HG02571 (cell line): ENCODE measurements around the gene SEC14L5.

Experiments
- ATAC-seq: cut with Tn5 transposase; IDR thresholded peaks from one replicate; pipeline ENCODE4 v1.9.1; 2021; ENCODE audit warnings: mild to moderate bottlenecking, moderate library complexity; ENCODE audit not compliant: unreplicated experiment

SEC14L5 gene

DNA sequence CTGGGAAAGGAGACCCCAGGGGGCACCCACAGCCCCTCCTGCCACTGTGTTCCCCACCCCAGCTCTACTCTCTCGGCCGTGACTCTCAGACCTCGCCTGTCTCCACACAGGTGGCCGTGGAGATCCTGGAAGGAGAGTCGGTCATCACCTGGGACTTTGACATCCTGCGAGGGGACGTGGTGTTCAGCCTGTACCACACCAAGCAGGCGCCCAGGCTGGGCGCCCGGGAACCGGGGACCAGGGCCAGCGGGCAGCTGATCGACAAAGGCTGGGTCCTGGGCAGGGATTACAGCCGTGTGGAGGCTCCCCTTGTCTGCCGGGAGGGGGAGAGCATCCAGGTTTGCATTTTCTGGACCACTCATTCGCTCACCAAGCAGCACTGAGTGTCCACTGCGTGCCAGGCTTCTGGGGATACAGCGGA lies 50.2 kb downstream of the SEC14L5 start:
- ATAC-seq = no peak

DNA sequence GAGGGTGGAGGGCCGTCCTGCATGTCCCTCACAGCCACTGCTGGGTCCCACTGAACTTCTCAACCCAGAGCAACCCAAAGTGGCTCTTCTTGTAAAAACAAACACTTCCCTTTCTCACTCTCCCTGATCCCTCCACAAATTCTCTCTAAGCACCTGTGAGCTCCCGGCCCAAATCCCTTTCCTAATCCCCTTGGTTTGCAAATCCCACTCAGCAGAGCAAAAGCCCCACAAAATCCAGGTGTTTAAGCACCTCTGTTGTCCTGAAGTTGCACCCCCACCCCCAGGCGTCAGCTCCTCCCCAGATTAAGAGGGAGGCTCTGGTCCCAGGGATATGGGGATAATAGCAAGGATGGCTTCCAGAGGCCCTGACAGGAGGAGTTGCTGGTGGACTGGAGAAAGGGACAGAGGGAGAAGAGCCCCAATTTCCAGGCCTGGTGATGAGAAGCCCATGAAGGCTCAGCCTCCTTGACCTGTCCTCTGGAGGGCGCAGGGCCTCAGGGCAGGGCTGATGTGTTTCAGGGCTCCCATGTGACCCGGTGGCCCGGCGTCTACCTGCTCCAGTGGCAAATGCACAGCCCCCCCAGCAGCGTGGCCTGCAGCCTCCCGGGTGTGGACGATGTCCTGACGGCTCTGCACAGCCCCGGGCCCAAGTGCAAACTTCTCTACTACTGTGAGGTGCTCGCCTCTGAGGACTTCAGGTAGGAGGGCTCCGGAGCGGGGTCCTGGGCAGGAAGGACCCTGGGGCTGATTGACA lies 52.6 kb downstream of the SEC14L5 start:
- no peak for ATAC-seq

DNA sequence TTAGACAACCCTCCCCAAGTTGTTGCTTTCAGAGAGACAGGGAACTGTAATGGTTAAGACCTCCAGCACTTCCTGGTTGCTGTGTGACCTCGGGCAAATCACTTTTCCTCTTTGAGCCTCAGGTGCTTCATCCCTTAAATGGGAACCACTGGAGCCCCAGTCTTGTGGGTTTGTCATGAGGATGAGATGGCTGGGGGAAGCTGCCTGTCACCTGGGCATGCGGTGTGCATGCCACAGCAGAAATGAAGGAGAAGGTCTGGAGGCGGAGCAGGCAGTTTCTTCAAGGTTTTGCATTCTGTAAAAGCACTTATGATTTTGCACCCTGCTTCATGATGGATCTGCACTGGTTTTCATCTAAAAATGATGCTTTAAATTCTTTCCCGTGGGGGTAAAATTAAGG lies 53.5 kb downstream of the SEC14L5 start:
- ATAC-seq = no peak

DNA sequence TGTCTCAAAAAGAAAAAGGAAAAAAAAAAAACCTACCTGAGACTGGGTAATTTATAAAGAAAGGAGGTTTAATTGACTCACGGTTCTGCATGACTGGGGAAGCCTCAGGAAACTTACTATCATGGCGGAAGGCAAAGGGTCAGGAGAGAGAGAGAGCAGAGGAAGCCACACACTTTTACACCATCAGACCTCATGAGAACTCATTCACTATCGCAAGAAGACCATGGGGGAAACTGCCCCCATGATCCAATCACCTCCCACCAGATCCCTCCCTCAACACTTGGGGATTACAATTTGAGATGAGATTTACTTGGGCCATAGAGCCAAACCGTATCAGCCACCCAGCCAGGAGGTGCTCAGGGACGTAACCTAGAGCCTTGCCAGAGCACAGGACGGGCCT lies 54.8 kb downstream of the SEC14L5 start:
- ATAC-seq = no peak

DNA sequence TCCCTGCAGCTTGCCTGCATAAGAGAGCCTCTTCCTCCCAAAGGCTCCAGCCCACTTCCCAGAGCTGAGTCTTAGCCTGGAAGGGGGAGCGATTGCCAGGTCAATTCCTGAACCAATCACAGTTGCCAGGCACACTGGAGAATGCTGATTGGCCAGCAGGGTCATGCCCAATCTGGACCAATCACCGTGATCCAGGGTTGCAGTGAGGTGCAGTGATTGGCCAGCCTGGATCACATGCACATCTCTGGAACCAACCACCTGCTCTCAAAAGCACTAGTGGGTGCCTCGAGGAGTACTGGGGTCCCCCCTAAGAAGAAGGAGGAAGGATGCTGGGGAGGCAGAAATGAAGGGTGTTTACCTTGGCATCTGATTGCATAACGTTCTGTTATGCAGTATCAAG lies 57.2 kb downstream of the SEC14L5 start:
- ATAC-seq = no peak

DNA sequence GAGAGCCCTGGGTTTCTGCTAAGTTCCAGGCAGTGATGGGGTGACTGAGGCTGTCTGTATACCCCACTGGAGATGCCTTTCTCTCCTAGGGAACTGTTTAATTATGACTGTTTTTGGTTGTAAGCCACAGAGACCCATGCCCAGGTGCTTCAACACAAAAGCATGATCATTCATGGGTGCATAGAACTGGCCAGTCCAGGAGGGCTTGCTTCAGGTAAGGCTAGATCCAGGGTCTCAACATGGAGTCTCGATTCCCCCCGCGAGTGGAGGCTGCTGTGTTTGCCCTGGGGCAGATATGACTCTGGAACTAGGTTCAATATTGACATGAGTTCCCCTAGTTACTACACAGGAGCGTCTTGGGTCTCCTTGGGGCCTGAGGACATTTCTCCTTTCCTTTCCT lies 57.8 kb downstream of the SEC14L5 start:
- ATAC-seq = no peak

DNA sequence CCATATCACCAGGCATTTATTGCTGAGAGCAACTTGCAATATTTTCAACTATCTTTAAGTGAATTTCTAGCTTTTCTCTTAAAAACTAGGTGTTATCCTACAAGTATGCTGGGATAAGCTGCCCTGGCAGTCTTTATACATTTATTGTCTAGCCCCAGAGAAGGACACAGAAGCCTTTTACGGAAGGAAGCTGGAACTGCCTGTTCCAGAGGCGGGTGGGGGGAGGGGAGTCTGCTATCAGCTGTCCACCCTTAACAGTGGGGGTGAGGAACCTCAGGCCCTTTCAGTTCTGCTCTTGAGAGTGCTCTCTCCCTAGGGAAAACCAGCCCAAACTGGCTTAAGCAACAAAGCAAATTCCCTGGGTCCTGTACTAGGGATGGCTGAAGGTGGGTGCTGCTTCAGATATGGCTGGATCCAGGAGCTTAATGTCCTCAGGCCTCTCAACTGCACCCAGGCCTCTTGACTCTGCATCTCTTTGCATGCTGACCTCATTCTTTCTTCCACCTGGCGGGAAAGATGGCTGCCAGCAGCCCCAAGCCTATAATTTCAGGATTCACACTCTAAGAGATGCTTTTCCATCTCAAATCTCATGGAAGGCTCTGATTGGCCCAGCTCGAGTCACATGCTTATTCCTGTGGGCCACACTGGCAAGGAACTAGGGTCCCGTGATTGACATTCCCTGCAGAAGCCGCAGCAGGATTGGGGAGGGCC lies 59.0 kb downstream of the SEC14L5 start:
- no peak for ATAC-seq

DNA sequence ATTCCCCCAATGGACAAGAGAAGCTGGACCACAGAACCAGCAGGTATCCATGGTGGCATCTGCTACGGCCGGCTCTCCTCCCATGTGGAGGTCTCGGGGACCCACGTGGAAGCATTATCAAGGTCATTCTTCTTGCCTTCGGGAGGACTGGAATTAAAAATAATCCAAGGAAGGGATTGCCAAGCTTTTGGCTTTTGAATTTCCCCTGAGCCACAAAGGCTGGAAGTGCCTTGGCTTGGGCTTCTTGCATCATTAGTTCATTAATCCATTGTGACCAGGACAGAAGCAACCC lies 59.5 kb downstream of the SEC14L5 start:
- no peak for ATAC-seq

DNA sequence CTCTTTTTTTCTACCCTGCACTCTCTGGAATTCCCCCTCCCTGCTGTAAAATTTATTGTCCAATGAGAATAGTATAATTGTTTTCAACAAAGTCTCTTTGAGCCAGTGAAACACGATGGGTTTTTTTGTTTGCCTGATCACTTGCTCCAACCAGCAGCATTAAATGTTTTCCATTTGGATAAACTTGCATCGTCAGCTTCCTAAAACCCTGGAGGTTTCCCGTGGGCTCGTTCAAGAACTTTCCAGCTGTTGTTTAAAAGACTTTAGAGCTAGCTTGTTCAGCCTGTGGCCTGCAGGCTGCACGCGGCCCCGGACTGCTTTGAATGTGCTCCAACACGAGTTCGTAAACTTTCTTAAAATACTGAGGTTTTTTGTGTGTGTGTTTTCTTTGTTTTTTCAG lies 60.7 kb downstream of the SEC14L5 start:
- ATAC-seq = no peak

DNA sequence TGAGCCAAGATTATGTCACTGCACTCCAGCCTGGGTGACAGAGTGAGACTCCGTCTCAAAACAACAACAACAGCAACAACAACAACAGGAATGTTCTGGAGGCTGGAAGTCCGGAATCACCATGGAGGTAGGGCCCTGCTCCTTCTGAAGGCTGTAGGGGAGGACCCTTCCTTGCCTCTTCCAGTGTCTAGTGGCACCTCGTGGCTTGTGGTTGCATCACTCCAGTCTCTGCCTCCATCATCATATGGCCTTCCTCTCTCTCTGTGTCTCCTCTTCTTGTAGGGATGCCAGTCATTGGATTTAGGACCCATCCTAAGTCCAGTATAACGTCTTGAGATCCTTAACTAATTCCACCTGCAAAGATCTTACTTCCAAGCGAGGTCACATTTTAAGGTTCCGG lies 61.6 kb downstream of the SEC14L5 start:
- ATAC-seq = no peak

DNA sequence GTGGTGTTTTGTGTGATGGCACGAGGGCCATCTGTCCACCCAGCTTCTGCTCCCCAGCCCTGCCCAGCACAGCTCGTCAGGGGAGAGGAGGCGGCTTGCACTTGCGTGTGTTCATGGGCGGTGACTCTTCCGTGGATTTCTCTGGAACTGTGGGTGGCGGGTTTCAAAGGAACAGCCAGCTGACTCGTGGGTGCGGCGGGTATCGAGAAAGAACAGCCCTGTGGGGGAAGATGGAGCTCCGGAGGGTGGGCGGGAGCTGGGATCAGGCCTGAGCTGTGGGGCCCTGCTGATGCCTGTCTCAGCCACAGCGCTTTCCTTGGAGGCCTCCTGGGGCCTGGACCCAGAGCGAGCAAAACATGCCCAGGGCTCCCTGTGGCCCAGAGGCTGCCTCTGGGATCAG lies 62.4 kb downstream of the SEC14L5 start:
- no peak for ATAC-seq

DNA sequence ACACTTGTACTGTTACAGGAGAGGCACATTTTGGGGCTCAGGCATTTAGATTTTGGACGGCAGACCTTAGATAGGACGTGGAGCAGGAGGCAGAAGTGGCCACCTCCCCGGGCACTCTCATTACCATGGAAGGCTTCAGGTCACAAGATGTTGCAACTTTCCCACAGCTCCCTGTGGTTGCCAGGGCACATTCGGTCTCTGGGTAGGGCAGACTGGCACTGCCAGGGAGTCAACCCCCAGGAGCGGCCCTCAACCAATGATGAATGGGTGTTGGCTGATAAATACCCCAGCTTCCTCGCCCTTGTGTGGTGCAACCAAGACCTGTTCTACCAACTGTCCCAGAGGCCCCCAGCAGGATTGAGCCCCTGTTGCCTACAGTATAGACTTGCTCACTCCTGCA lies 64.4 kb downstream of the SEC14L5 start:
- no peak for ATAC-seq

DNA sequence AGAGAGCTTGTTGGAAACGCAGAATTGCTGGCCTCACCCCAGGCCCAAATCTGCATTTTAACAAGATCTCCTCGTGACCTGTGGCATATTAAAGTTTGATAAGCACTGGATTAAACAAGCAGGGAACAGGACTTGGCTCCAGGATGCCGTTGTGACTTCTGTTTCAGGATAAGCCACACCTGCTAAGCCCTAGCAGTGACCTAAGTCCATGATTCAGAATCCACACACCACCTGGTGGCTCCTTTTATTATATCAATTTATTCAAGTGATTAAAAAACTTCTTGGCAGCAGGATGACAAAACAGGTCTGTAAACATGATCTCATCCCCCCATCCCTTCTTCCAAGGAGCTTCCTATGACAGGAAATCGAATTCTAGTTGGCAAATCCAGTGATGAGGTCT lies 66.5 kb downstream of the SEC14L5 start:
- ATAC-seq = no peak

DNA sequence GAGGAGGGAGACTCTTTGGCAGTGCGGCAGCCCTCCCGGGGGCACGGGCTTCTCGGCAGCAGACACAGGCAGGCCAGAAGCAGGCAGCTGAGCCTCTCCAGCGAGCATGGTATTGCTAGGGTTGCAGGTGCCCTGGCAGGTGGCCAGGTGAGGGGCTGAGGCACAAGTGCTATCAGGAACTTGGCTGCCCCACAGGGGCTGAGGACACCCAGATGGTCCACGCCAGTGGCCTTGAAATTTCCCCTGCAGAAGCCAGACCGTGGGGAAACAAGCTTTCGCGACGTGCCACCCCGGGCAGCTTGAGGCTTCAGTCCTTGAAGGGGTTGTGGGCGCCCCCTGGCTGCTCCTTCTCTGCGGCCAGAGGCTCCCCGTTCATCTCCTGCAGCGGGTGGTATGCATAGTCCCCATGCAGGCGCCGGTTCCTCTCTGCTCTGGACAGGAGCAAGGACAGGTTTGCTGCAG lies 67.1 kb downstream of the SEC14L5 start:
- ATAC-seq = no peak

DNA sequence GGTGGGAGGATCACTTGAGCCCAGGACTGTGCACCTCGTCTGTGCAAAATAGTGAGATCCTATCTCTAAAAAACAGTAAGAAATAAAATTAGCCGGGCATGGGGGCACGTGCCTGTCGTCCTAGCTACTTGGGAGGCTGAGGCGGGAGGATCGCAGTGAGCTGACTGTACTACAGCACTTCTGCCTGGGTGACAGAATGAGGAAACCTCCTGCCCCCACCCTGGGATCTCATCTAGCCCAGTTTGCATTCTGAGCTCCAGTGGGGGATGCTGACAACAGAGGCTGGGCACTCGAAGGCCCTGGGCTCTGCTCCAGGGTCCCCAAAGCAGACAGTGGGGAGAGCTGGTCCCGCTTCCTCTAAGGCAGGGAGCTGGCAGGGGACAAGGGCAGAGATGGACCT lies 68.5 kb downstream of the SEC14L5 start:
- ATAC-seq = no peak

DNA sequence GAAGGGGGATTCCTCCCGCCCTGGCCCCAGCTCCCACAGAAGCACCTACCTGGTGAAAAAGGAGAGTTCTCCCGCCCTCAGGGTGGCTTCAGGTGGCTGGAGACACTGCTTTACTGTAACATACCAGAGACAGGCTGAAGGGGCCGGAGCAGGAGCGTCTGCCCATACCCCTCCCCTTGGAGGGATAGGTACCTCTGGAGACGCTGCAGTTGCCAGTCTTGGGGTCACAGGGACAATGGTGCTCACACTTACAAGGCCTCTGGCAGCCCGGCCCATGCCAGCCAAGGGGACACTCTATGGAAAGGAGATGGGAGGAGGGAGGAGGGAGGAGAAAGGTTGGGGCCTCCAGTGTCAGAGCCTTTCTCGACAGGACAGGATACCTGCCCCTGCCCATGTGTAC lies 69.0 kb downstream of the SEC14L5 start:
- no peak for ATAC-seq

DNA sequence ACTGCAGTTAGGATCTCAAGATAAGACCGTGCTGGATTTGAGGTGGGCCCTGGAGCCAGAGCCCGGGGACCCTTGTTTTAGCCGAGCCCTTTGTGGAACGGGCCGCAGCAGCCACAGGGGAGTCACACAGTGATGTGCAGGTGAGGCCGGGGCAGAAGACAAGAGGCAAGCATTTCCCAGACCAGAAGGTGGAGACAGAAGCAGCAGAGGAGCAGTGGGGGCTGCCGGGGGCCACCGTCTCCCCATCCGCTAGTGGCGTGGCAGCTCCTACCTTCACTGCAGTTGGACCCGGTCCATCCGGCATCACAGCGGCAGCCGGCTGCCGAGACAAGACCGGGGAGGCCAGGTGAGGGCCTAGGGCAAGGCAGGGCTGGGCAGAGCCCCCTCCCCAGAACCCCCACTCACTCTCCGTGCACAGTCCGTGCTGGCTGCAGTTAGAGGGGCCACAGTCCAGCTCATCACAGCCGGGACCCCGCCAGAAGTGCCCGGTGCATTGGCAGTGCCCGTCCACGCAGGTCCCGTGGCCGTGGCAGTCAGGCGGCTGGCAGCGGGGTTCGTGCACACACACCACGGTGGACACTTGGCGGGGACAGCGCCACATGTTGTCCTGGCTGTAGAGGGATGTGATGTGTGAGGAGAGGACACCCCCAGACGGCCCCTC lies 69.6 kb downstream of the SEC14L5 start:
- ATAC-seq = no peak

DNA sequence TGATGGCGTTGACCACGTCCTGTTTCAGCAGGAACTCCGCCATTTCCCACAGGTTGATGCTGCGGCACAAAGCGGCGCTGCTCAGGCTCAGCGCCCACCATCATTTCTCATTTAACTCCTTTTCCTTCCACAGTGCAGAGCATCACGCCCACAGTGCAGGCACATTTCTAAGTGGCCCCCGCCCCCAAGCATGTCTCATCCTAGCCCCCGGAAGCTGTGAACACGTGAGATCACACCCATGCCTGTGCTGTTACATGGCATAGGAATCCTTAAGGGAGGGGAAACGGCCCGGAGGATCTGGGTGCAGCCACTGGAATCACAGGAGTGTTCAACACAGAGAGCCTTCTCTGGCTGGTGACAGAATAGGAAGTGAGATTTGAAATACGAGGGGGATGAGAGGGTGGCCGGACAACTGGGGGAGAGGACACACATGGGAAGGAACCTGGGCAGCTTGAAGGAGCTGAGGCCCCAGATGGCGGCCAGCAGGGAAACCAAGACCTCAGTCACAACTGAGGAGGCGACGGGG lies 70.9 kb downstream of the SEC14L5 start:
- no peak for ATAC-seq

DNA sequence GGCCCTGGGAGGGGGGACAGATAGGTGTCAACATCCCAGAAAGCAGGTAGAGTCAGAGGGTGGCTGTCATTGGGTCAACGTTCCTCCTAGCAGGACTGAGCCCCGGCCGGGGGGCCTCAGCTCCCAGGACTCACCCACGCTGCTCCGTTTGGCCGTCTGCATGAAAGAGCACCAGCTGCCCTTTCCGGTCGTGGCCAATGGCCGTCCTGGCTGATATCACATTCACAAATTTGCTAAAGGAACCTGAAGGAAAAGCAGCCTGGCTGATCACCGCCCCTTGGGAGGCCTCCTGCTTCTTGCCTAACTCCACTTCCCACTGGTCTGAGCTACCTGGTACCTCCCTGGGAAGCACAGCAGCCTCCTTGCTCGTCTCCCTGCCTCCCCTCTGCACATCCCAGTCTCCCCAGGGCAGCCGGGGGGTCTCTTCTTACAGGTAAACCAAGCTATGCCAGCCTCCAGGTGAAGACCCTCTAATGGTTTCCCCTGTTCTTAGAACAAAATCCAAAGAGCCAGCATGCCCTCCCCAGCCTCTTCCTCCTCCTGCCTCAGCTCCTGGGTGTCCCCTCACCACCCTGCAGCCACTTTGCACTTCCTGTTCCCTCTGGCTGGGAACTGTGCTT lies 72.2 kb downstream of the SEC14L5 start:
- ATAC-seq = no peak

DNA sequence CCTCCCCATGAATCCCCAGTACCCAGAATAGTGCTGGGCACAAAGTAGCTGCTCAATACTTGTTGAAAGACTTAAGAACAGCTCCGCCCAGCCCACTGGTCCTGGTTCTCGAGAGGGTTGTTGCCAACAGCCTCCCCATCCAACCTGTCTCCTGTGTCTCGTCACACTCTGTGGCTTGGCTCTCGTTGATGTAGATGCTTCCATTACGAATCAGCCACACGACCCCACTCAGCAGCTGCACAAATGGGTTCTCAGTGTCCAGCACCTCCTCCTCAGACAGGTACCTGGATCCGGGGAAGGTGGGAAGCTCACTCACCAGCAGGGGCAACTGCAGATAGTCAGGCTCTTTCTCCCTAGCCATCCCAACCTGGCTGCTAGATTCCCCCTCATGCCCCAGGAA lies 73.5 kb downstream of the SEC14L5 start:
- no peak for ATAC-seq

DNA sequence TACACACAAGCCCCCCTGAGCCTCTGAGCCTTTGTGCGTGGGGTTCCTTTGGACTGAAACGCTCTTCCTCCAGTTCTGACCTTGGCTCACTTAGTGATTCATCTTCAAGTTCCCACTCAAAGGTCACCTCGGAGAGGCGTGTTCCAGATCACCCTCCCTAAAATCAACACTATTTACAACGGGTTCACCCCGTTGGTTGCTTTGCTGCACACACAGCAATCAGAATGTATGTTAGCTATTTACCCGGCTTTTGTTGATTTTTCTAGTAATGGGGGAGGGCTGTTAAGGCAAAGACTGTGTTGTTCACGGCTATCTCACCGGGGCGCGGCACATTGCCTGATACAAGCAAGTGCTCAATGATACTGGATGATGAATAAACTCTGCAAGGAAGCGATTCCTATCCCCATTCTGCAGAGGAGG lies 74.6 kb downstream of the SEC14L5 start:
- no peak for ATAC-seq
